ENCODE measurements around the gene CBL.

Gene CBL

DNA sequence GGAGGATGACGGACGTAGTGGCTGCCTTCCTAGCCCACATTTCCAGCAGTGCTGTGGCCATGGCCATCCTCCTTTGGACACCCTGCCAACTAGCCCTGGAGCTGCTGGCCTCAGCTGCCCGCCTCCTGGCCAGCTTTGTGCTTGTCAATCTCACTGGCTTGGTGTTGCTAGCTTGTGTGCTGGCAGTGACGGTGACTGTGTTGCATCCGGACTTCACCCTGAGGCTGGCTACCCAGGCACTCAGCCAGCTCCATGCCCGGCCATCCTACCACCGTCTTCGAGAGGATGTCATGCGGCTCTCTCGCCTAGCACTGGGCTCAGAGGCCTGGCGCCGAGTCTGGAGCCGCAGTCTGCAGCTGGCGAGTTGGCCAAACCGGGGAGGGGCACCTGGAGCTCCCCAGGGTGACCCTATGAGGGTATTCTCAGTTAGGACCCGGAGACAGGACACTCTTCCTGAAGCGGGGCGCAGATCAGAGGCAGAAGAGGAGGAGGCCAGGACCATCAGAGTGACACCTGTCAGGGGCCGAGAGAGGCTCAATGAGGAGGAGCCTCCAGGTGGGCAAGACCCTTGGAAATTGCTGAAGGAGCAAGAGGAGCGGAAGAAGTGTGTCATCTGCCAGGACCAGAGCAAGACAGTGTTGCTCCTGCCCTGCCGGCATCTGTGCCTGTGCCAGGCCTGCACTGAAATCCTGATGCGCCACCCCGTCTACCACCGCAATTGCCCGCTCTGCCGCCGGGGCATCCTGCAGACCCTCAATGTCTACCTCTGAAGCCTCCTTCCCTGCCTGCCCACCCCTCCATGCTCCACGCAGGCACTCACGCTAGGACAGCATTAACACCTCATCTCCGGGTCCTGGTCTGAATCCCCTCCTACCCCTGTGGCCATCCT, 129.8 kb downstream of the CBL start:
- no peaks in the 10 kb centered on the region for H3K9me3 ChIP-seq (ENCODE audit: insufficient read depth, low read depth, low read length)
- peaks cover 22% of the 10 kb centered on the region for H3K27me3 ChIP-seq (ENCODE audit: insufficient read depth, low read length)
- no peak overlapping the region for H3K9ac ChIP-seq (ENCODE audit: low read depth, low read length)
- WGBS: 91% methylated on average over 30 of the region's 30 CpGs
- H3K4me3 ChIP-seq (ENCODE audit: low read length): peak overlapping the region; percentile 84
- no peak overlapping the region for H3K27ac ChIP-seq (ENCODE audit: low read depth, low read length)
- peaks cover 28% of the 10 kb centered on the region for H3K4me1 ChIP-seq (ENCODE audit: insufficient read depth, low read length)
- H3K36me3 ChIP-seq (ENCODE audit: insufficient read depth, low read length): peaks cover 11% of the 10 kb centered on the region

- Histone ChIP-seq H3K36me3 (ENCODE audit: insufficient read depth, low read length) (peaks cover 11% of the 10 kb centered on the region), H3K27ac (ENCODE audit: low read depth, low read length) (peak overlapping the region; percentile 86; the same call in 1 of the 2 replicates), H3K27me3 (ENCODE audit: insufficient read depth, low read length) (peaks cover 32% of the 10 kb centered on the region), H3K4me3 (ENCODE audit: low read length) (peak overlapping the region; percentile 59), H3K9ac (ENCODE audit: low read depth, low read length) (peak overlapping the region; percentile 54), H3K9me3 (ENCODE audit: insufficient read depth, low read depth, low read length) (no peaks in the 10 kb centered on the region), H3K4me1 (ENCODE audit: insufficient read depth, low read length) (peaks cover 34% of the 10 kb centered on the region)
- 89% methylated on average over 9 of the region's 9 CpGs for WGBS
These were observed 130.8 kb downstream of the CBL start for GRCh38 chr11:119336744-119337469.

GRCh38 chr11:119337581-119338317, 131.6 kb downstream of the CBL start:
- H3K9me3 ChIP-seq (ENCODE audit: insufficient read depth, low read depth, low read length): no peaks in the 10 kb centered on the region
- WGBS: 26% methylated on average over 8 of the region's 9 CpGs
- H3K9ac ChIP-seq (ENCODE audit: low read depth, low read length): peak overlapping the region; percentile 54
- peak overlapping the region; percentile 59 for H3K4me3 ChIP-seq (ENCODE audit: low read length)
- H3K27me3 ChIP-seq (ENCODE audit: insufficient read depth, low read length): peaks cover 40% of the 10 kb centered on the region
- H3K27ac ChIP-seq (ENCODE audit: low read depth, low read length): peak overlapping the region; percentile 86
- H3K4me1 ChIP-seq (ENCODE audit: insufficient read depth, low read length): peaks cover 34% of the 10 kb centered on the region
- H3K36me3 ChIP-seq (ENCODE audit: insufficient read depth, low read length): peaks cover 11% of the 10 kb centered on the region

DNA sequence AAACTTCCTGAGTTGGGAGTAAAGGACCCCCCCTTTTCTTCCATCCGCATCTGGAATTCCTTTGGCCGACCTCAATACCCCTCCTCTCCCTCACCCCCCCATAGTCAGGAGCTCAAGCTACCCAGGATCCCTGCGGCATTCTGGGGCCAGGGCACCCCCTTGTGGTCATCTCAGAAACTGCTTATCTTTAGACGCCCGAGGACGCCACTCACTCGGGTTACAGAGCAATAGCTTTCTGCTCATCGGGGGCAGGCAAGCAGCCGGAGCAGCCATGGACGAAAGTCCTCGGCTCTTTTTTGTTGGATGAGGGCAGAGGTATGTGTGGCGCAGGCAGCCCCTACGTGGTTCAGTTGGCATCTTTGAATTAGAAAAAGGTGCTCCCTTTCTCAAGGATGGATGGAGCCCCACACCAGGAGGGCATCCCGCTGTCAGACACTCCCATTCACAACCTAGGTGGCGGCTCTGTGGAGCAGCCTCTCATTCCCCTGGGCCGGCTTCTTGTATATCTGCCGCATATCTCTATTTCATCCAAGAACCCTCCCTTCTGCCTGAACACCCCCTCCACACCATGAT, 132.3 kb downstream of the CBL start:
- peak overlapping the region; percentile 86 for H3K27ac ChIP-seq (ENCODE audit: low read depth, low read length)
- H3K4me1 ChIP-seq (ENCODE audit: insufficient read depth, low read length): peaks cover 34% of the 10 kb centered on the region
- no peaks in the 10 kb centered on the region for H3K9me3 ChIP-seq (ENCODE audit: insufficient read depth, low read depth, low read length)
- H3K36me3 ChIP-seq (ENCODE audit: insufficient read depth, low read length): peaks cover 11% of the 10 kb centered on the region
- H3K4me3 ChIP-seq (ENCODE audit: low read length): peak overlapping the region; percentile 59
- H3K27me3 ChIP-seq (ENCODE audit: insufficient read depth, low read length): peaks cover 40% of the 10 kb centered on the region
- H3K9ac ChIP-seq (ENCODE audit: low read depth, low read length): 0 out of 2 replicates have a peak overlapping the region, but pooled peaks have one; percentile 12
- 6% methylated on average over 17 of the region's 17 CpGs for WGBS

GRCh38 chr11:119338965-119339588, 132.9 kb downstream of the CBL start:
- H3K27me3 ChIP-seq (ENCODE audit: insufficient read depth, low read length): peaks cover 42% of the 10 kb centered on the region
- peak overlapping the region; percentile 59 for H3K4me3 ChIP-seq (ENCODE audit: low read length)

GRCh38 chr11:119339589-119340334, 133.6 kb downstream of the CBL start:
- 4% methylated on average over 86 of the region's 86 CpGs for WGBS
- H3K9ac ChIP-seq (ENCODE audit: low read depth, low read length): peak overlapping the region; percentile 49
- peaks cover 11% of the 10 kb centered on the region for H3K36me3 ChIP-seq (ENCODE audit: insufficient read depth, low read length)
- no peaks in the 10 kb centered on the region for H3K9me3 ChIP-seq (ENCODE audit: insufficient read depth, low read depth, low read length)
- H3K27me3 ChIP-seq (ENCODE audit: insufficient read depth, low read length): peaks cover 44% of the 10 kb centered on the region
- no peak overlapping the region for H3K27ac ChIP-seq (ENCODE audit: low read depth, low read length)
- H3K4me1 ChIP-seq (ENCODE audit: insufficient read depth, low read length): peaks cover 34% of the 10 kb centered on the region
- peak overlapping the region; percentile 59 for H3K4me3 ChIP-seq (ENCODE audit: low read length)

More at GRCh38 chr11:119338965-119339588, 132.9 kb downstream of the CBL start:
- H3K36me3 ChIP-seq (ENCODE audit: insufficient read depth, low read length): peaks cover 11% of the 10 kb centered on the region
- H3K27ac ChIP-seq (ENCODE audit: low read depth, low read length): no peak overlapping the region
- H3K4me1 ChIP-seq (ENCODE audit: insufficient read depth, low read length): peaks cover 34% of the 10 kb centered on the region
- WGBS: 58% methylated on average over 11 of the region's 11 CpGs
- H3K9me3 ChIP-seq (ENCODE audit: insufficient read depth, low read depth, low read length): no peaks in the 10 kb centered on the region
- no peak overlapping the region for H3K9ac ChIP-seq (ENCODE audit: low read depth, low read length)

DNA sequence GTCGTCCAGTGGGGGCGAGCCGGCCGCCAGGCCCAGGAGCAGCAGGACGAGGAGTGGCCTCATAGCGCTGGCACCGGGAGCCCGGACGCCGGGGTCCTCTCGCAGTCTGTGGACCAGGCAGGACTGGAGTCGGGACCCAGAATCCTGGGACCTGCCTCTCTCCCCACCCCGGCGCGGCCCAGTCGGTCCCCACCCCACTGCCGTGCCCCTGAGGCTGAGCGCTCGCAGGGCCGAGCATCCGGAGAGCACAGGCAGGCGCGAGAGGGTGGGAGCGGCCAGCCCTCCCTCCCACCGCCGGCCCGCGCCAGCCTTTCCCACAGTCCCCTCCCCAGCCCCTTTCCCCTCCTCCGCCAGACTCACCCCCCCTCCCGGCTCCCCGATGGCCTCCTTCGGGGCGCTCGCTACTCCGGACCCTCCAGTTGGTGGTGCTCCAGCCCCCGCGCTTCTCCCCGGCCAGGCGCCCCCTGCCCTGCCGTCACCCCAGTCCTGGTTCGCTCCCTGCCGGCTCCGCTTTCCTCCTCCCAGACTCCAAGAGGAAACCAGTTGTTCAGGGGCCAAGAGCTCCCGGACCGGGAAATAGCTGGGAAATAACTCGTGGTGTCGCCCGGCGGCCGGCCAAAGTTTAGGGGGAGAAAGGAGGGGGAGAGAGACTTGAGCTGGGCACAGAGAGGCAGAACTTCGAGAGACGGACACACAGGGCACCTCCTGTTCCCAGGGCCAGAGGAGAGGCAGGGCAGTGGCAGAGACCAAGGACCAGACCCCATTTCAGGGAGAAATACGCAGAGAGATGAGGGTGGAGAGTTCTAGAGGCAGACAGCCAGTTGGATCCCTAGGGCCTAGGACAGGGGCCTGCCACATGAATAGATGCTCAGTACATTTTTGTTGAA, 134.4 kb downstream of the CBL start, which contains the start of gene C1QTNF5:
Gene C1QTNF5 (minus strand): TSS at position 549 of the 887 bp plus-strand sequence. CDS start 486 bp downstream, at position 63.
- peaks cover 47% of the 10 kb centered on the region for H3K27me3 ChIP-seq (ENCODE audit: insufficient read depth, low read length)
- no peak within 1 kb of the TSS for H3K27ac ChIP-seq (ENCODE audit: low read depth, low read length)
- H3K4me3 ChIP-seq (ENCODE audit: low read length): peak within 1 kb of the TSS; percentile 59
- 3% methylated on average over 53 of the region's 53 CpGs for WGBS
- H3K9ac ChIP-seq (ENCODE audit: low read depth, low read length): peak within 1 kb of the TSS; percentile 49
- peaks cover 11% of the 10 kb centered on the region for H3K36me3 ChIP-seq (ENCODE audit: insufficient read depth, low read length)
- H3K4me1 ChIP-seq (ENCODE audit: insufficient read depth, low read length): peaks cover 26% of the 10 kb centered on the region
- no peaks in the 10 kb centered on the region for H3K9me3 ChIP-seq (ENCODE audit: insufficient read depth, low read depth, low read length)

- 46% methylated on average over 16 of the region's 16 CpGs for WGBS
- Histone ChIP-seq H3K4me3 (ENCODE audit: low read length) (peak overlapping the region; percentile 59), H3K27ac (ENCODE audit: low read depth, low read length) (no peak overlapping the region), H3K4me1 (ENCODE audit: insufficient read depth, low read length) (peaks cover 26% of the 10 kb centered on the region), H3K9me3 (ENCODE audit: insufficient read depth, low read depth, low read length) (no peaks in the 10 kb centered on the region), H3K36me3 (ENCODE audit: insufficient read depth, low read length) (peaks cover 6% of the 10 kb centered on the region), H3K27me3 (ENCODE audit: insufficient read depth, low read length) (peaks cover 47% of the 10 kb centered on the region), H3K9ac (ENCODE audit: low read depth, low read length) (no peak overlapping the region)
These were observed 135.3 kb downstream of the CBL start for GRCh38 chr11:119341222-119342022.

DNA sequence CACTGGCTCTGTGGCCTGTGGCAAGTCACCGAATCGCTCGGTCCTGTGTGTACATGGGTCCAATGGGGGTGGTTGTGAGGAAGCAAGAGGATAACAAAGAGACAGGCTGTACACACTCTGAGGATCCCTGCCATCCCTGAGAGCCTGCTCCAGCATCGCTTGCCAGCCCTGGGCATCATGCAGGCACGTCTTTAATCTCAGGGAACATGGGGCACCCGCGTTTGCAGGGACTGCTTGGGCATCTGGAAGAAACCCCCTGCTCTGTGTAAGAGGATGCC, 135.8 kb downstream of the CBL start:
- 90% methylated on average over 7 of the region's 7 CpGs for WGBS
- peaks cover under 1% of the 10 kb centered on the region; the same call in 1 of the 2 replicates for H3K36me3 ChIP-seq (ENCODE audit: insufficient read depth, low read length)
- H3K4me3 ChIP-seq (ENCODE audit: low read length): no peak overlapping the region
- no peaks in the 10 kb centered on the region for H3K9me3 ChIP-seq (ENCODE audit: insufficient read depth, low read depth, low read length)
- H3K27me3 ChIP-seq (ENCODE audit: insufficient read depth, low read length): peaks cover 47% of the 10 kb centered on the region
- peaks cover 25% of the 10 kb centered on the region for H3K4me1 ChIP-seq (ENCODE audit: insufficient read depth, low read length)
- no peak overlapping the region for H3K9ac ChIP-seq (ENCODE audit: low read depth, low read length)
- H3K27ac ChIP-seq (ENCODE audit: low read depth, low read length): no peak overlapping the region

Measured in HUES64 (cell line).